GM12891 (cell line): ENCODE results near the gene YES1.

Source experiments
- PAX5 ChIP-seq: IDR thresholded peaks from 2 replicates; pipeline ENCODE4 v1.6.1; 2011; ENCODE audit warnings: low read length, moderate library complexity, mild to moderate bottlenecking; ENCODE audit not compliant: insufficient read depth, severe bottlenecking
- POLR2A ChIP-seq: IDR thresholded peaks from 2 replicates; pipeline ENCODE4 v1.6.1; 2011; ENCODE audit warnings: low read depth, low read length, control low read depth
- POLR2AphosphoS5 ChIP-seq: IDR thresholded peaks from 2 replicates; pipeline ENCODE4 v1.6.1; 2011; ENCODE audit warnings: low read depth, low read length, control low read depth
- TAF1 ChIP-seq: IDR thresholded peaks from 2 replicates; pipeline ENCODE4 v1.6.1; 2011; ENCODE audit warnings: low read depth, low read length, control low read depth

GRCh38 chr18:811182-811891 lies 705 bp downstream of the YES1 start:
- no peak for TF ChIP-seq POLR2A
- TF ChIP-seq POLR2AphosphoS5, result no peak
- peak; percentile 22; the same call in 1 of the 2 replicates for TF ChIP-seq TAF1
- TF ChIP-seq PAX5, result no peak
